HepG2 (cell line): ENCODE results near the gene SOWAHA. TPM values are rescaled to one million over a fixed set of nuclear protein-coding genes. Genes with fewer than 3 reads are reported as not detected.

Experiments
- ATAC-seq: fragments of 200-7000 bp; cut with Tn5 transposase; 3 replicates; pipeline ENCODE4 v1.9.1; 2020; ENCODE audit warnings: mild to moderate bottlenecking, moderate library complexity
- BruUV-seq: library from RNA; stranded (reverse); fragments of 400-500 nt; replicated peaks from 2 replicates; lab custom pipeline; 2021; lab: Mats Ljungman, UMichigan
- CTCF ChIA-PET: fragments of 300-600 bp; formaldehyde crosslinking; extraction: SDS; loops from one replicate; lab custom pipeline; 2021; ENCODE audit warnings: low total read pairs, inconsistent platforms, low intra/inter-chr PET ratio; lab: Yijun Ruan, JAX
- POLR2A ChIA-PET: fragments of 350-600 bp; sonication (Branson Sonifier 250); formaldehyde crosslinking; loops from one replicate; lab custom pipeline; 2020; ENCODE audit warnings: antibody characterized with exemption, inconsistent platforms; lab: Yijun Ruan, JAX
- DNase-seq: peaks from one replicate; pipeline ENCODE4 v3.0.0-alpha.2; 2015; ENCODE audit warnings: low spot score
- FAIRE-seq: peaks from 3 replicates; lab custom pipeline; 2011; peaks lifted over from hg19 to GRCh38; lab: Jason Lieb, UNC
- H2AFZ ChIP-seq: one replicate; pipeline ENCODE4 v1.6.1; 2011; ENCODE audit warnings: low read length, inconsistent platforms
- H3K27ac ChIP-seq: fragments of 300-600 bp; 3 replicates; pipeline ENCODE4 v1.8.0; 2011; ENCODE audit warnings: mixed run types, mild to moderate bottlenecking, mixed read lengths, low read length, inconsistent platforms; ENCODE audit not compliant: insufficient read depth; ENCODE audit errors: extremely low read length
- H3K27me3 ChIP-seq, 2 experiments: fragments of 200-600 bp in 1 of 2; 2 replicates in 1 of 2; 3 replicates in 1 of 2; pipeline versions ENCODE4 v1.6.0 to v1.8.0; 2011; ENCODE audit warnings: low read length in 2 of 2, mild to moderate bottlenecking in 2 of 2, moderate library complexity in 2 of 2, inconsistent platforms in 1 of 2; ENCODE audit not compliant: insufficient read depth in 2 of 2, control insufficient read depth in 1 of 2
- H3K36me3 ChIP-seq, 2 experiments: fragments of 200-600 bp in 1 of 2; replicated peaks in 1 of 2; 2 replicates in 1 of 2; 3 replicates in 1 of 2; pipeline versions ENCODE4 v1.5.1 to v1.8.0; 2011; ENCODE audit warnings: low read length in 2 of 2, inconsistent platforms in 1 of 2; ENCODE audit not compliant: insufficient read depth in 2 of 2, control insufficient read depth in 1 of 2
- H3K4me1 ChIP-seq: 2 replicates; pipeline ENCODE4 v1.5.1; 2012; ENCODE audit warnings: low read length, inconsistent platforms; ENCODE audit not compliant: insufficient read depth
- H3K4me2 ChIP-seq: 2 replicates; pipeline ENCODE4 v1.6.0; 2011; ENCODE audit warnings: low read depth, low read length, inconsistent platforms
- H3K4me3 ChIP-seq, 3 experiments: fragments of 200-600 bp in 1 of 3; sonication (generic), shearing (Covaris generic) in 1 of 3; replicated peaks in 1 of 3; 2 replicates each; pipeline ENCODE4 v1.5.1; 2011 to 2016; ENCODE audit warnings: low read length in 3 of 3, inconsistent platforms in 2 of 3, low read depth in 2 of 3, mild to moderate bottlenecking in 2 of 3, control low read depth in 1 of 3, mixed read lengths in 1 of 3; ENCODE audit not compliant: insufficient read depth in 1 of 3
- H3K79me2 ChIP-seq: one replicate; pipeline ENCODE4 v1.6.1; 2011; ENCODE audit warnings: low read length, inconsistent platforms; ENCODE audit not compliant: insufficient read depth
- H3K9ac ChIP-seq: 2 replicates; pipeline ENCODE4 v1.6.0; 2011; ENCODE audit warnings: mild to moderate bottlenecking, low read depth, low read length, inconsistent platforms; ENCODE audit not compliant: insufficient read depth
- H3K9me3 ChIP-seq: 2 replicates; pipeline ENCODE4 v1.5.1; 2012; ENCODE audit warnings: mild to moderate bottlenecking, low read length
- H4K20me1 ChIP-seq: 2 replicates; pipeline ENCODE4 v1.6.0; 2011; ENCODE audit warnings: inconsistent platforms, mild to moderate bottlenecking, low read length, moderate library complexity; ENCODE audit not compliant: insufficient read depth
- ARID2 ChIP-seq: sonication (generic); formaldehyde crosslinking; IDR thresholded peaks from 2 replicates; pipeline ENCODE4 v1.8.1; 2022; ENCODE audit warnings: mild to moderate bottlenecking, missing genetic modification reagents, borderline replicate concordance
- HNF1A ChIP-seq, 2 experiments: sonication (generic) in 1 of 2; formaldehyde crosslinking in 1 of 2; IDR thresholded peaks; 2 replicates each; pipeline versions ENCODE4 v1.4.0 to v1.6.1; 2016 to 2020; ENCODE audit warnings: borderline replicate concordance in 1 of 2, low read depth in 1 of 2, mild to moderate bottlenecking in 1 of 2, missing genetic modification reagents in 1 of 2
- HNRNPH1 ChIP-seq: fragments of 200-400 bp; formaldehyde crosslinking; optimal IDR thresholded peaks from 2 replicates; pipeline ENCODE3; 2017; ENCODE audit warnings: mild to moderate bottlenecking, low read depth, low read length
- KMT2A ChIP-seq: sonication (generic); formaldehyde crosslinking; IDR thresholded peaks from 2 replicates; pipeline ENCODE4 v1.4.0; 2020; ENCODE audit warnings: missing genetic modification reagents
- NFE2L2 ChIP-seq: fragments of 150-350 bp; IDR thresholded peaks from 2 replicates; pipeline ENCODE4 v1.6.1; 2014; ENCODE audit warnings: low read length
- NR2F1 ChIP-seq, 2 experiments: fragments of 450-650 bp in 1 of 2; formaldehyde crosslinking in 1 of 2; IDR thresholded peaks; 2 replicates each; pipeline versions ENCODE4 v1.5.0 to v1.6.1; 2016 to 2020; ENCODE audit warnings: mild to moderate bottlenecking in 1 of 2, missing compliant biosample characterization in 1 of 2, missing genetic modification reagents in 1 of 2, moderate library complexity in 1 of 2
- RAD51 ChIP-seq: fragments of 450-650 bp; IDR thresholded peaks from 2 replicates; pipeline ENCODE4 v1.6.1; 2016; ENCODE audit warnings: borderline replicate concordance
- ZMYM4 ChIP-seq: sonication (generic); formaldehyde crosslinking; IDR thresholded peaks from 2 replicates; pipeline ENCODE4 v1.8.1; 2023; ENCODE audit warnings: mild to moderate bottlenecking, missing genetic modification reagents
- ZNF274 ChIP-seq: sonication (generic); formaldehyde crosslinking; IDR thresholded peaks from 2 replicates; pipeline ENCODE4 v1.5.1; 2020; ENCODE audit warnings: mild to moderate bottlenecking, missing genetic modification reagents
- ZNF3 ChIP-seq: IDR thresholded peaks from 2 replicates; pipeline ENCODE4 v1.7.0; 2017; ENCODE audit warnings: inconsistent platforms
- ZNF33B ChIP-seq: sonication (generic); formaldehyde crosslinking; IDR thresholded peaks from 2 replicates; pipeline ENCODE4 v1.5.1; 2020; ENCODE audit warnings: mild to moderate bottlenecking, missing genetic modification reagents
- ZNF646 ChIP-seq: sonication (generic); formaldehyde crosslinking; IDR thresholded peaks from 2 replicates; pipeline ENCODE4 v1.9.0; 2021; ENCODE audit warnings: mild to moderate bottlenecking, missing genetic modification reagents
- WGBS: methylation state at CpG from one replicate; pipeline ENCODE4 v1.1.6; 2017; ENCODE audit warnings: low lambda C conversion rate; 5-methylcytosine and 5-hydroxymethylcytosine counted together
- in situ Hi-C: cut with HindIII; loops from 2 replicates; pipeline ENCODE4 v1.10.0; 2017; ENCODE audit warnings: low pct_unique_long_range_greater_than_20kb; ENCODE audit not compliant: extremely low pct_ligation_motif_present
- intact Hi-C: fragments of 100-400 bp; cut with micrococcal nuclease; formaldehyde crosslinking; loops from one replicate; pipeline ENCODE4 v1.10.0; 2022; ENCODE audit not compliant: unreplicated experiment
- polyA plus RNA-seq, 8 experiments: library from polyadenylated mRNA; depleted of rRNA in 3 of 8; stranded (reverse) in 7 of 8; unstranded in 1 of 8; fragments of >200 nt; fragmentation: Illumina TruSeq in 4 of 8; extraction: Trizol in 4 of 8; gene quantifications; 2 replicates each; pipeline versions ENCODE4 v1.2.1 to v1.2.3, GENCODE V29; 2011 to 2016; ENCODE audit warnings: low read depth in 4 of 8, missing spikeins in 1 of 8, mixed read lengths in 1 of 8; ENCODE audit not compliant: insufficient read depth in 1 of 8
- total RNA-seq, 5 experiments: library from RNA; depleted of rRNA; stranded (reverse); fragments of >200 nt; fragmentation: Illumina TruSeq; extraction: Trizol; gene quantifications; 2 replicates each; pipeline ENCODE4 v1.2.3, GENCODE V29; 2016; ENCODE audit warnings: low read depth in 1 of 5

Gene SOWAHA
- total and polyA plus RNA-seq, 2 of the 13 experiments (the other 11 are each of a cell fraction or from before 2014, with no cell fraction given), result 0.95 to 1.9 TPM

GRCh38 chr5:132766020-132766805 lies 46.9 kb upstream of the SOWAHA start:
- H3K9me3 ChIP-seq, result no peaks in the 10 kb centered on the region
- intact Hi-C loops (no loop called here), in situ Hi-C loops (no loop called here)
- H2AFZ ChIP-seq, result no peak overlapping the region
- ATAC-seq (no peak), DNase-seq (no peak)
- no TSS peak for BruUV-seq
- no peak overlapping the region for H3K27ac ChIP-seq
- peaks cover 9% of the 10 kb centered on the region for H3K4me1 ChIP-seq
- POLR2A ChIA-PET, result no interaction called here
- CTCF ChIA-PET, result no interaction called here
- no peaks in the 10 kb centered on the region for H4K20me1 ChIP-seq
- H3K4me2 ChIP-seq, result no peak overlapping the region
- peaks cover 11 to 43% of the 10 kb centered on the region in 2 experiments; a peak in 4 of 5 replicates for H3K36me3 ChIP-seq
- WGBS, result 94% methylated on average over 11 of the region's 14 CpGs
- TF ChIP-seq NR2F1 (CRISPR knock-in tag; IDR thresholded peaks at IDR 0.05) (no peak), ZNF33B (no peak), HNRNPH1 (no peak), RAD51 (no peak), ZNF274 (no peak), ARID2 (no peak), ZNF646 (no peak), NFE2L2 (no peak), KMT2A (no peak), ZMYM4 (CRISPR knock-in tag) (no peak), HNF1A (IDR thresholded peaks at IDR 0.05; ENCODE audit: low read depth) (no peak), HNF1A (CRISPR knock-in tag; IDR thresholded peaks at IDR 0.05; ENCODE audit: borderline replicate concordance) (no peak), ZNF3 (no peak)
- TF ChIP-seq, all 625 proteins: peak for 0
- H3K27me3 ChIP-seq, result no peaks in the 10 kb centered on the region
- no peak overlapping the region for H3K9ac ChIP-seq
- H3K79me2 ChIP-seq, result peaks cover 30% of the 10 kb centered on the region
- no peak for FAIRE-seq
- H3K4me3 ChIP-seq, result no peak overlapping the region
